Spinal cord (tissue), 10 donors: ENCODE results near the gene DAGLA. TPM values are rescaled to one million over a fixed set of nuclear protein-coding genes. Genes with fewer than 3 reads are reported as not detected.

Experiments
- DNase-seq, 6 donors: peaks; one replicate each; pipeline versions ENCODE4 v3.0.0 to v3.0.0-alpha.2; 2013 to 2015; ENCODE audit warnings: low spot score in 6 of 6, low read depth in 4 of 6
- H3K27ac ChIP-seq: one replicate; pipeline ENCODE4 v1.5.1; 2013; ENCODE audit warnings: low read depth, low read length, control low read depth
- H3K27me3 ChIP-seq: one replicate; pipeline ENCODE4 v1.6.1; 2013; ENCODE audit warnings: low read length; ENCODE audit not compliant: control insufficient read depth, insufficient read depth
- H3K36me3 ChIP-seq: one replicate; pipeline ENCODE4 v1.6.1; 2013; ENCODE audit warnings: low read length; ENCODE audit not compliant: control insufficient read depth, insufficient read depth
- H3K4me1 ChIP-seq: one replicate; pipeline ENCODE4 v1.6.1; 2013; ENCODE audit warnings: low read length; ENCODE audit not compliant: control insufficient read depth, insufficient read depth
- H3K4me3 ChIP-seq: one replicate; pipeline ENCODE4 v1.5.1; 2013; ENCODE audit warnings: low read depth, low read length, control low read depth
- H3K9me3 ChIP-seq: one replicate; pipeline ENCODE4 v1.6.1; 2013; ENCODE audit warnings: low read length; ENCODE audit not compliant: control insufficient read depth, insufficient read depth
- WGBS: methylation state at CpG from one replicate; pipeline ENCODE4 v1.1.5; 2013; ENCODE audit warnings: missing lambda C conversion rate; ENCODE audit not compliant: insufficient coverage; 5-methylcytosine and 5-hydroxymethylcytosine counted together
- polyA plus RNA-seq, 2 donors: library from polyadenylated mRNA; unstranded; fragments of 120-200 nt; gene quantifications; one replicate each; pipeline ENCODE4 v1.2.1, GENCODE V29; 2013; ENCODE audit not compliant: insufficient read length in 2 of 2
- total RNA-seq, 2 donors: library from RNA; depleted of rRNA in 1 of 2; stranded (reverse); fragments of 120-200 nt in 1 of 2; fragments of >200 nt in 1 of 2; gene quantifications; one replicate each; pipeline versions ENCODE4 v1.2.3 to v1.2.4, GENCODE V29; 2013 to 2014
- donor health status: healthy.

The DAGLA gene
- total and polyA plus RNA-seq, 4 donors = 3.9 to 21.7 (median 14.8) TPM

GRCh38 chr11:61688365-61689163 is 8.4 kb downstream of the DAGLA start:
- Histone ChIP-seq H3K27me3 (no peaks in the 10 kb centered on the region), H3K36me3 (peaks cover 6% of the 10 kb centered on the region), H3K4me1 (peaks cover 79% of the 10 kb centered on the region), H3K27ac (peak overlapping the region; percentile 65), H3K4me3 (no peak overlapping the region), H3K9me3 (no peaks in the 10 kb centered on the region)
- WGBS = 58% methylated on average over 12 of the region's 19 CpGs
- DNase-seq = peak in 1 of 6 donors; percentile 54

GRCh38 chr11:61689164-61689496 is 8.9 kb downstream of the DAGLA start:
- 81% methylated on average over 3 of the region's 3 CpGs for WGBS
- H3K4me1 ChIP-seq = peaks cover 79% of the 10 kb centered on the region
- H3K4me3 ChIP-seq = no peak overlapping the region
- peak overlapping the region; percentile 65 for H3K27ac ChIP-seq
- no peak for DNase-seq
- no peaks in the 10 kb centered on the region for H3K9me3 ChIP-seq
- H3K27me3 ChIP-seq = no peaks in the 10 kb centered on the region
- H3K36me3 ChIP-seq = peaks cover 6% of the 10 kb centered on the region

- DNase-seq = peak in 1 of 6 donors; percentile 84
- H3K4me3 ChIP-seq = no peak overlapping the region
- H3K27me3 ChIP-seq = no peaks in the 10 kb centered on the region
- peaks cover 86% of the 10 kb centered on the region for H3K4me1 ChIP-seq
- no peak overlapping the region for H3K27ac ChIP-seq
- 56% methylated on average over 16 of the region's 17 CpGs for WGBS
- H3K9me3 ChIP-seq = no peaks in the 10 kb centered on the region
- peaks cover 3% of the 10 kb centered on the region for H3K36me3 ChIP-seq
Measured at GRCh38 chr11:61690706-61691379, 10.7 kb downstream of the DAGLA start.

- Histone ChIP-seq H3K27ac (no peak overlapping the region), H3K4me3 (no peak overlapping the region), H3K4me1 (peaks cover 87% of the 10 kb centered on the region), H3K36me3 (peaks cover under 1% of the 10 kb centered on the region), H3K27me3 (no peaks in the 10 kb centered on the region), H3K9me3 (no peaks in the 10 kb centered on the region)
- WGBS = 40% methylated on average over 11 of the region's 12 CpGs
- DNase-seq = peak in 1 of 6 donors; percentile 62
Measured at GRCh38 chr11:61691380-61692156, 11.4 kb downstream of the DAGLA start.

GRCh38 chr11:61693922-61694601 is 13.9 kb downstream of the DAGLA start:
- WGBS = 53% methylated on average over 11 of the region's 11 CpGs
- no peaks in the 10 kb centered on the region for H3K27me3 ChIP-seq
- peaks cover 89% of the 10 kb centered on the region for H3K4me1 ChIP-seq

GRCh38 chr11:61694602-61694939 is 14.4 kb downstream of the DAGLA start:
- Histone ChIP-seq H3K4me1 (peaks cover 91% of the 10 kb centered on the region), H3K36me3 (peaks cover 10% of the 10 kb centered on the region), H3K27me3 (no peaks in the 10 kb centered on the region), H3K27ac (peak overlapping the region; percentile 72), H3K4me3 (no peak overlapping the region), H3K9me3 (no peaks in the 10 kb centered on the region)
- DNase-seq = peak in 1 of 6 donors; percentile 65
- 38% methylated on average over 5 of the region's 7 CpGs for WGBS

More at GRCh38 chr11:61693922-61694601, 13.9 kb downstream of the DAGLA start:
- peaks cover 5% of the 10 kb centered on the region for H3K36me3 ChIP-seq
- no peak overlapping the region for H3K4me3 ChIP-seq
- peak overlapping the region; percentile 72 for H3K27ac ChIP-seq
- peak in 3 of 6 donors; percentile 54 to 82 (median 77) for DNase-seq
- H3K9me3 ChIP-seq = no peaks in the 10 kb centered on the region

GRCh38 chr11:61694946-61695706 is 14.9 kb downstream of the DAGLA start:
- DNase-seq = no peak
- 60% methylated on average over 11 of the region's 15 CpGs for WGBS
- H3K27me3 ChIP-seq = no peaks in the 10 kb centered on the region
- no peaks in the 10 kb centered on the region for H3K9me3 ChIP-seq
- peak overlapping the region; percentile 72 for H3K27ac ChIP-seq
- no peak overlapping the region for H3K4me3 ChIP-seq
- peaks cover 92% of the 10 kb centered on the region for H3K4me1 ChIP-seq
- H3K36me3 ChIP-seq = peaks cover 14% of the 10 kb centered on the region

GRCh38 chr11:61695917-61696316 is 15.7 kb downstream of the DAGLA start:
- WGBS = 54% methylated on average over 11 of the region's 17 CpGs
- no peak for DNase-seq
- Histone ChIP-seq H3K27me3 (no peaks in the 10 kb centered on the region), H3K27ac (peak overlapping the region; percentile 72), H3K9me3 (no peaks in the 10 kb centered on the region), H3K4me3 (no peak overlapping the region), H3K36me3 (peaks cover 21% of the 10 kb centered on the region), H3K4me1 (peaks cover 94% of the 10 kb centered on the region)

- DNase-seq = no peak
- H3K27me3 ChIP-seq = no peaks in the 10 kb centered on the region
- WGBS = 77% methylated on average over 5 of the region's 8 CpGs
- H3K36me3 ChIP-seq = peaks cover 25% of the 10 kb centered on the region
- H3K27ac ChIP-seq = no peak overlapping the region
- no peaks in the 10 kb centered on the region for H3K9me3 ChIP-seq
- H3K4me3 ChIP-seq = no peak overlapping the region
- peaks cover 94% of the 10 kb centered on the region for H3K4me1 ChIP-seq
Measured at GRCh38 chr11:61696602-61697001, 16.4 kb downstream of the DAGLA start.
